ENCODE measurements around the gene CCDC57.
"Not testable (repeated sequence)": the region's sequence is repeated elsewhere in the genome, so short reads cannot be mapped to it uniquely, and the experiment has no call there.

CCDC57 gene

DNA sequence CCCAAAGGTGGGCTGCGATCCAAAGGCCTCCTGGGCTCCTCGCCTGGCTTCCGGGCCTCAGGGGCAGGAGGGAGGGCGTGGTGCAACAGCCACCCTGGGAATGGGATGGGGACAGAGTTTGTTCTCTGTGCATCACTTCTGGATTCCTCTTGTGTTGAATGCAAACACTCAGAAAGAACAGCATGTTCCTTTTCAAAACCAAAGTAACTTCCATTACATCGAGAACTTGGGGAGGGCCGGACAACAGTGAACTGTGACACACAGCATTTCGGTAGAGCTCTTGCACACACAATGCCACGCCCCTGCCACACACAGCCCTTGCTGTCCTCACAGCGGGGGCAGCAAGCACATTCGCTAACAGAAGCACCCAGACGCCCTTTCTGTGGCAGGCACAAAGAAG, 78.5 kb downstream of the CCDC57 start:
- no peak overlapping the region for H3K4me2 ChIP-seq (ENCODE audit: low read depth, low read length, poor library complexity, severe bottlenecking)
- no peak overlapping the region for H3K4me3 ChIP-seq (ENCODE audit: insufficient read depth, low read length, poor library complexity, severe bottlenecking)
- TF ChIP-seq EZH2phosphoT487 (conservative IDR thresholded peaks at IDR 0.05; ENCODE audit: low read length): no peak
- TF ChIP-seq, protein P1, sequence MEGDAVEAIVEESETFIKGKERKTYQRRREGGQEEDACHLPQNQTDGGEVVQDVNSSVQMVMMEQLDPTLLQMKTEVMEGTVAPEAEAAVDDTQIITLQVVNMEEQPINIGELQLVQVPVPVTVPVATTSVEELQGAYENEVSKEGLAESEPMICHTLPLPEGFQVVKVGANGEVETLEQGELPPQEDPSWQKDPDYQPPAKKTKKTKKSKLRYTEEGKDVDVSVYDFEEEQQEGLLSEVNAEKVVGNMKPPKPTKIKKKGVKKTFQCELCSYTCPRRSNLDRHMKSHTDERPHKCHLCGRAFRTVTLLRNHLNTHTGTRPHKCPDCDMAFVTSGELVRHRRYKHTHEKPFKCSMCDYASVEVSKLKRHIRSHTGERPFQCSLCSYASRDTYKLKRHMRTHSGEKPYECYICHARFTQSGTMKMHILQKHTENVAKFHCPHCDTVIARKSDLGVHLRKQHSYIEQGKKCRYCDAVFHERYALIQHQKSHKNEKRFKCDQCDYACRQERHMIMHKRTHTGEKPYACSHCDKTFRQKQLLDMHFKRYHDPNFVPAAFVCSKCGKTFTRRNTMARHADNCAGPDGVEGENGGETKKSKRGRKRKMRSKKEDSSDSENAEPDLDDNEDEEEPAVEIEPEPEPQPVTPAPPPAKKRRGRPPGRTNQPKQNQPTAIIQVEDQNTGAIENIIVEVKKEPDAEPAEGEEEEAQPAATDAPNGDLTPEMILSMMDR (IDR thresholded peaks at IDR 0.05; ENCODE audit: insufficient read depth, low read length, poor library complexity, severe bottlenecking): no peak
- no peaks in the 10 kb centered on the region for H3K9me3 ChIP-seq (ENCODE audit: insufficient read depth, low read length)
- no peak overlapping the region for H2AFZ ChIP-seq (ENCODE audit: low read depth, low read length, severe bottlenecking)
- H4K20me1 ChIP-seq (ENCODE audit: low read depth, low read length): no peaks in the 10 kb centered on the region
- H3F3A ChIP-seq (ENCODE audit: insufficient read depth): no peaks in the 10 kb centered on the region
- H3K79me2 ChIP-seq (ENCODE audit: insufficient read depth, low read length): no peaks in the 10 kb centered on the region
- H3K9ac ChIP-seq (ENCODE audit: low read length): no peak overlapping the region
- no peak overlapping the region for H3K27ac ChIP-seq (ENCODE audit: low read depth, low read length)
- H3K9me2 ChIP-seq (replicated peaks; ENCODE audit: insufficient read depth, low read length): no peaks in the 10 kb centered on the region
- no peaks in the 10 kb centered on the region for H3K36me3 ChIP-seq (ENCODE audit: low read length)
- no peaks in the 10 kb centered on the region; the same call in none of the 2 replicates for H3K27me3 ChIP-seq (ENCODE audit: low read length)

DNA sequence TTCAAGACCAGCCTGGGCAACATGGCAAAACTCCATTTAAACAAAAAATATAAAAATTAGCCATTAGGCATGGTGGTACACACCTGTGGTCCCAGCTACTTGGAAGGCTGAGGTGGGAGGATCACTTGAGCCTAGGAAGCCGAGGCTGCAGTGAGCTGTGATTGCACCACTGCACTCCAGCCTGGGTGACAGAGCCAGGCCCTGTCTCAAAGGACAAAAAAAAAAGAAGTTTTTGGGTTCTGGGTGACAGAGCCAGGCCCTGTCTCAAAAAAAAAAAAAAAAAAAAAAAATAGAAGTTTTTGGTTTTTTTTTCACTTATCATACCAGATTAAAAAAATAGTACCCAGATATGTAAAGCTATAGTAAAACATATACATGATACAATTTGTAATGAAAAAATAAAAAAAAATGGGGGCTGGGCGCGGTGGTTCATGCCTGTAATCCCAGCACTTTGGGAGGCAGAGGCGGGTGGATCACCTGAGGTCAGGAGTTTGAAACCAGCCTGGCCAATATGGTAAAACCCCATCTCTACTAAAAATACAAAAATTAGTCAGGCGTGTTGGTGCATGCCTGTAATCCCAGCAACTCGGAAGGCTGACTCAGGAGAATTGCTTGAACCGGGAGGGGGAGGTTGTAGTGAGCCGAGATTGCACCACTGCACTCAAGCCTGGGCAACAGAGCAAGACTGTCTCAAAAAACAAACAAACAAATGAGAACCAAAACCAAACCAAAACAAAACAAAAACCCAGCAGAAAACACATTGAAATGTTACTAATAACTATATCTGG, 79.3 kb downstream of the CCDC57 start:
- not testable (repeated sequence) for H3F3A ChIP-seq (ENCODE audit: insufficient read depth); H3K27me3 ChIP-seq (ENCODE audit: low read length); H3K4me2 ChIP-seq (ENCODE audit: low read depth, low read length, poor library complexity, severe bottlenecking); H4K20me1 ChIP-seq (ENCODE audit: low read depth, low read length); H3K4me3 ChIP-seq (ENCODE audit: insufficient read depth, low read length, poor library complexity, severe bottlenecking); H3K9me3 ChIP-seq (ENCODE audit: insufficient read depth, low read length); H3K36me3 ChIP-seq (ENCODE audit: low read length); H3K27ac ChIP-seq (ENCODE audit: low read depth, low read length); H3K79me2 ChIP-seq (ENCODE audit: insufficient read depth, low read length); H3K9ac ChIP-seq (ENCODE audit: low read length); H2AFZ ChIP-seq (ENCODE audit: low read depth, low read length, severe bottlenecking); H3K9me2 ChIP-seq (replicated peaks; ENCODE audit: insufficient read depth, low read length)

DNA sequence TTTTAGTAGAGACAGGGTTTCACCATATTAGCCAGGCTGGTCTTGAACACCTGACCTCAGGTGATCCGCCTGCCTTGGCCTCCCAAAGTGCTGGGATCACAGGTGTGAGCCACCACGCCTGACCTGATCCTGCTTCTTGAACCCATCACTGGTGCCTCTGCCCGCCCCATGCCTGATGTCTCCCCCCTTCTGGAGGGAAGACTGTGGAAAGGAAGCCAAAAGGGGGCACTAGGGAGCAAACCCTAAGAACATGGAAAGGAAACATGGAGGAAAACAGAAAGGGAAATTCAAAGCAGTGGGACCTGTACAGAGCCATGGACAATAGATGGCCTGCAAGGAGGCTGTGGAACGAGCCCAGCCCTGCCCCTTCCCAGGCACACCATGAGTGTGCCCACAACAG, 83.5 kb downstream of the CCDC57 start:
- Histone ChIP-seq H4K20me1 (ENCODE audit: low read depth, low read length) (no peaks in the 10 kb centered on the region), H3K27ac (ENCODE audit: low read depth, low read length) (no peak overlapping the region), H3K79me2 (ENCODE audit: insufficient read depth, low read length) (no peaks in the 10 kb centered on the region)

DNA sequence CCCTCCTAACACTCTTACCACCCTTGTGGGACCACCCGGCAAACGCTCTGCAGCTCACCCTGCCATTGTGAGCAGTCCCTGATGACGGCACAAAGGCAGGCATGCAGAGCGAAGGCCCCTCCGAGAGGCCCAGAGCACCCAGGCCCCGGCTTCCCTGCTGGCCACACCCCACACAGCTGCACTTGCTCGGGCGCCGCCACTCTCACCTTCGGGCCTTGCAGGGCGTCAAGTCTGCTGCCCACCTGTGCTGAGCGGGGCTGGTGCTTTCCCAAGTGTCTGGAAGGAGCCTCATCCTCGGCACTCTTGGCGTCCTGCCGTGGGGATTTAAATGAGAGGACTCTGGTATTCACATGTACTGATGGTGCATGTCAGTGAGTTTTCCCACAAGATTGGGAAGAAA, 84.4 kb downstream of the CCDC57 start:
- Histone ChIP-seq H3K9ac (ENCODE audit: low read length) (no peak overlapping the region), H3K36me3 (ENCODE audit: low read length) (no peaks in the 10 kb centered on the region), H3K9me2 (replicated peaks; ENCODE audit: insufficient read depth, low read length) (no peaks in the 10 kb centered on the region), H3K9me3 (ENCODE audit: insufficient read depth, low read length) (no peaks in the 10 kb centered on the region), H3F3A (ENCODE audit: insufficient read depth) (no peaks in the 10 kb centered on the region), H3K27ac (ENCODE audit: low read depth, low read length) (no peak overlapping the region), H3K4me3 (ENCODE audit: insufficient read depth, low read length, poor library complexity, severe bottlenecking) (no peak overlapping the region), H3K4me2 (ENCODE audit: low read depth, low read length, poor library complexity, severe bottlenecking) (no peak overlapping the region), H3K27me3 (ENCODE audit: low read length) (no peaks in the 10 kb centered on the region), H3K79me2 (ENCODE audit: insufficient read depth, low read length) (no peaks in the 10 kb centered on the region), H4K20me1 (ENCODE audit: low read depth, low read length) (no peaks in the 10 kb centered on the region), H2AFZ (ENCODE audit: low read depth, low read length, severe bottlenecking) (no peak overlapping the region)
- TF ChIP-seq, protein P1 (IDR thresholded peaks at IDR 0.05; ENCODE audit: insufficient read depth, low read length, poor library complexity, severe bottlenecking): no peak
- TF ChIP-seq EZH2phosphoT487 (conservative IDR thresholded peaks at IDR 0.05; ENCODE audit: low read length): no peak

More for the DNA sequence above, 83.5 kb downstream of the CCDC57 start:
- Histone ChIP-seq H3K4me3 (ENCODE audit: insufficient read depth, low read length, poor library complexity, severe bottlenecking) (no peak overlapping the region), H3K9me2 (replicated peaks; ENCODE audit: insufficient read depth, low read length) (no peaks in the 10 kb centered on the region), H3K4me2 (ENCODE audit: low read depth, low read length, poor library complexity, severe bottlenecking) (no peak overlapping the region), H3K27me3 (ENCODE audit: low read length) (no peaks in the 10 kb centered on the region; the same call in 1 of the 2 replicates), H3K9me3 (ENCODE audit: insufficient read depth, low read length) (no peaks in the 10 kb centered on the region), H3K9ac (ENCODE audit: low read length) (no peak overlapping the region), H3K36me3 (ENCODE audit: low read length) (no peaks in the 10 kb centered on the region), H3F3A (ENCODE audit: insufficient read depth) (no peaks in the 10 kb centered on the region), H2AFZ (ENCODE audit: low read depth, low read length, severe bottlenecking) (no peak overlapping the region)
- TF ChIP-seq, protein P1 (IDR thresholded peaks at IDR 0.05; ENCODE audit: insufficient read depth, low read length, poor library complexity, severe bottlenecking): no peak
- TF ChIP-seq EZH2phosphoT487 (conservative IDR thresholded peaks at IDR 0.05; ENCODE audit: low read length): no peak

Measured in SU-DHL-6 (cell line).